GM12864 (cell line): ENCODE results near the gene GNA15.
"Not testable (repeated sequence)": the region's sequence is repeated elsewhere in the genome, so short reads cannot be mapped to it uniquely, and the experiment has no call there.

Experiments used
- DNase-seq: peaks from one replicate; pipeline ENCODE4 v3.0.0-alpha.2; 2011; ENCODE audit warnings: low read depth
- H3K4me3 ChIP-seq: 2 replicates; pipeline ENCODE4 v1.5.1; 2011; ENCODE audit warnings: mild to moderate bottlenecking, low read depth, low read length, control low read depth
- CTCF ChIP-seq: IDR thresholded peaks from 2 replicates; pipeline ENCODE4 v1.5.1; 2011; ENCODE audit warnings: low read depth, mild to moderate bottlenecking, moderate library complexity, low read length, control low read depth, inconsistent platforms; ENCODE audit errors: missing control alignments

The GNA15 gene

DNA sequence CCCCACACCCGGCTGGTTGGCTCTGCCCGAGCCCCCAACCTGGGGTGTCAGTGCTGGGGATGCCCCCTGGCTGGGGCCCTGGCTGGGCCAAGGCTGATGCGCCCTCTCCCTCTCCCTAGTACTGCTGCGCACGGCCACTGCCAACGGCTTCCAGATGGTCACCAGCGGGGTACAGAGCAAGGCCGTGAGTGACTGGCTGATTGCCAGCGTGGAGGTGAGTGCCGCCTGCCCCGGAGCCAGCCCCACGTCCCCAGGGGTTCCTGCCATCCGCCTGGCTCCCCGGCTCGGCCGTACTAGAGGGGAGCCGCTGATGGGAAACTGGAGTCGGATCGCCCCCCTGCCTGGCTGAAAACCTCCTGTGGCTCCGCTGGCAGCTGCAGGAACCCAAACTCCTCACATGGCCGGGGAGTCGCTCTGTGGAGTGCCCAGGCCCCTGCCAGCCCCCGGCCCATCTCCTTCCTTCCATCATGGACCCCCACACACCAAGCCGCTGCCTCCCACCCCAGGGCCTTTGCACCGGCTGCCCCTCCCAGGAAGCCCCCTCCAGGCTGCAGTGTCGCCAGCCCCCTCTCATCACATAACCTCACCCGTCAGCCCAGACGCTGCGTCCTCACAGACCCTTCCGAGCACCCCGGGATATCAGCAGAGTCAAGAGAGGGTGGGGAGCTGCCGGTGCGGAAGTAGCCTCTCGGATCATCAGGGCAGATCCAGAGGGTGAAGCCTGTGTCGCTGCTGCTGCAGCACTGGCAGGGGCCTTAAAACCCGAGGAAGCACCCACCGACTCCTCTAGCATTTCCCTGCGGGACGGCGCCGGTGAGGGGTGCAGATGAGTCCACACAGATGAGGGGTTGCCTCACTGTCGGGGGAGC is 60.5 kb downstream of the GNA15 start:
- no peak for TF ChIP-seq CTCF
- no peak for DNase-seq
- H3K4me3 ChIP-seq: no peak overlapping the region

DNA sequence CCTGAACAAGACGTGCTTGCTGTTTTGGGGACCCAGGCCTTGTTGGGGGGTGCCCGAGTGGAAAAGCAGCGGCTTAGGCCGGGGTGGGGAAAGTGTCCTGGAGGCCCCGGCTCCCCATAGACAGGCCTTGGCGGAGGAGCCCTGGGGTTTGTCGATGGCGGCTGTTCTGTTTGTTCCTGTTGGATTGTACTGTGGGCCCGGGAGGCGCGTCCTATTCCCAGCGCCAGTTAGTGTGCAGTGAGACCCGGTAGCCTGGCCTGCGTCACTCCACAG is 61.0 kb downstream of the GNA15 start:
- DNase-seq: no peak
- no peak for TF ChIP-seq CTCF
- H3K4me3 ChIP-seq: no peak overlapping the region

GRCh38 chr19:3198901-3199700 is 63.3 kb downstream of the GNA15 start:
- DNase-seq: no peak
- H3K4me3 ChIP-seq: no peak overlapping the region
- no peak for TF ChIP-seq CTCF

DNA sequence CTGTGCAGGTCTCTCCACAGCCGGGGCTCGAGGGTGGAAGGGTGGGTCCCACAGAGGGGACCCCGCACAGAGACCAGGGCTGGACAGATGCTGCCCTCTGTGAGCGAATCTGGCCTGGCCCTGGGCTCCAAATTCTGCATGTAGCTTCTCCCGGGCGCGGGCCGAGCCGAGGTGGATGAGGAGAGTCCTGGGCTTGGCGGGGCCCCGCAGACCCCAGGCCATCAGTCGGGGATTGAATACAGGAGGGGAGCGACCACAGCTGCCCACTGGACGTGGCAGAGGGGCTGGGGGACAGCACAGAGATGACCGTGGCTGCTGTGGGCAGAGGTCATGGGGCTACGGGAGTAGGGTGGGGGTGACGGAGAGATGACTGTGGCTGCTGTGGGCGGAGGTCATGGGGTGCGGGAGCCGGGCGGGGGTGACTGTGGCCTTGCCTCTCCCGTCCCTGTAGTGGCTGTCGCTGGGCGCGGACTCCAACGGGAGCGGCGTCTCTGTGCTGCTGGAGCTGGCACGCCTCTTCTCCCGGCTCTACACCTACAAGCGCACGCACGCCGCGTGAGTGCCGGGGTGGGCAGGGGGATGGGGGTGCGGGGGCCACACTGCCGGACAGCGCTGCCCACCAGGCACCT is 65.4 kb downstream of the GNA15 start:
- no peak for TF ChIP-seq CTCF
- DNase-seq: no peak
- H3K4me3 ChIP-seq: no peak overlapping the region

DNA sequence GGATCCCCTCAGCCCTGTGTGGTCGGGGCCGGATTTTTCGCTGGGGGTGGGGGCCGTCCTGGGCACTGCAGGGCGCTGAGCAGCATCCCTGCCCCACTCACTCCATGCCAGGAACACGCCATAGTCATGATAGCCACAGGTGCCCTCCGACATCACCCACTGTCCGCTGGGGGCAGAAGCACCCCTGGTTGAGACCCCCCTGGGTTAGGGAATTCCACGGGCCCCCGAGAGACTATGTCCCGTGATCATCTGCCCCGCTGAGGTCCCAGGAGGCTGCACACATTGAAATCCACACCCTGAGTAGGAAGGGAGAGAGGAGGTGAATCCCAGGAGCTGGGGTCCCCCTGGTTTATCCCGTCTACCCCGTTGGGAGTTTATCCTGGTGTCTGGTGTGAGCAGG is 66.1 kb downstream of the GNA15 start:
- no peak for TF ChIP-seq CTCF
- H3K4me3 ChIP-seq: no peak overlapping the region
- no peak for DNase-seq

- no peak for DNase-seq
- TF ChIP-seq CTCF: no peak
- no peak overlapping the region for H3K4me3 ChIP-seq
Measured at GRCh38 chr19:3202346-3202745, 66.5 kb downstream of the GNA15 start.

- not testable (repeated sequence) for H3K4me3 ChIP-seq, DNase-seq
Measured at GRCh38 chr19:3202895-3203294, 67.1 kb downstream of the GNA15 start.
